Keratinocyte (primary cell): ENCODE measurements around the gene PVALB.

Experiments used
- EZH2 ChIP-seq: IDR thresholded peaks from one replicate; pipeline ENCODE4 v1.6.1; 2012; ENCODE audit warnings: inconsistent platforms, mild to moderate bottlenecking, low read length, moderate library complexity
- TF ChIP-seq, protein P1 (sequence below), 3 experiments: IDR thresholded peaks in 1 of 3; conservative IDR thresholded peaks in 1 of 3; optimal IDR thresholded peaks in 1 of 3; 2 replicates in 2 of 3; 3 replicates in 1 of 3; pipeline versions ENCODE3 to v1.5.1; 2011; ENCODE audit warnings: low read length in 3 of 3, mild to moderate bottlenecking in 3 of 3, moderate library complexity in 2 of 3, control low read depth in 1 of 3, inconsistent platforms in 1 of 3; ENCODE audit not compliant: insufficient read depth in 2 of 3; ENCODE audit errors: extremely low read depth in 1 of 3

DNA sequence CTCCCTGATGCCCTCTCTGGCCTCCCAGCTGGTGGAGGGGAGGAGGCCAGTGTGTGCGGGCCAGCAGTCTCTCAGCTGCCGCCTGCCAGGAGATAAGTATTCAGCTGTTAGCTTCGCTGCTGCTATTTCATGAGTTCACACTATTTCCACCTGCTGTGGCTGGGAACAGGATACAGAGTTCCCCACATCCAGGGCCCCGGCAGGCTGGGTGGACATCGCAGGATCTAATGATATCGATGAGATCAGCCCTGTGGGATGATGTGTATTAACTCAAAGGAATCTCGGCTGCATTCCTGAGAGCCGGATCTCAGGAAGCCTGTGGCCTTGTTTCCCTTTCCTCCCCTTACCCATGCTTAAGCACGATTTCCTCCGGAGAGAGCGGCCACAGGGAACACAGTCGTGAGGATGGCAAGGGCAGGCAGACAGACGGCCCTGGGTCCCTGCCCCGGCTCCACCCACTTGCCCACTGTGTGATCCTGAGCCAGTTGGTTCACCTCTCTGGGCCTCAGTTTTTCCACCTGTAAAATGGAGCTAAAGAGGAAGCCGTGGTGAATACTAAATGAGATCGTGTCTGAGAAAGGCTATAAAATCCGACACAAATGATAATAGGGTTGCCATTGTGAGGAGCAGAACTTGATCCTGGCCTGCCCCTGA, 6.5 kb upstream of the PVALB start:
- TF ChIP-seq, protein P1, sequence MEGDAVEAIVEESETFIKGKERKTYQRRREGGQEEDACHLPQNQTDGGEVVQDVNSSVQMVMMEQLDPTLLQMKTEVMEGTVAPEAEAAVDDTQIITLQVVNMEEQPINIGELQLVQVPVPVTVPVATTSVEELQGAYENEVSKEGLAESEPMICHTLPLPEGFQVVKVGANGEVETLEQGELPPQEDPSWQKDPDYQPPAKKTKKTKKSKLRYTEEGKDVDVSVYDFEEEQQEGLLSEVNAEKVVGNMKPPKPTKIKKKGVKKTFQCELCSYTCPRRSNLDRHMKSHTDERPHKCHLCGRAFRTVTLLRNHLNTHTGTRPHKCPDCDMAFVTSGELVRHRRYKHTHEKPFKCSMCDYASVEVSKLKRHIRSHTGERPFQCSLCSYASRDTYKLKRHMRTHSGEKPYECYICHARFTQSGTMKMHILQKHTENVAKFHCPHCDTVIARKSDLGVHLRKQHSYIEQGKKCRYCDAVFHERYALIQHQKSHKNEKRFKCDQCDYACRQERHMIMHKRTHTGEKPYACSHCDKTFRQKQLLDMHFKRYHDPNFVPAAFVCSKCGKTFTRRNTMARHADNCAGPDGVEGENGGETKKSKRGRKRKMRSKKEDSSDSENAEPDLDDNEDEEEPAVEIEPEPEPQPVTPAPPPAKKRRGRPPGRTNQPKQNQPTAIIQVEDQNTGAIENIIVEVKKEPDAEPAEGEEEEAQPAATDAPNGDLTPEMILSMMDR (optimal IDR thresholded peaks at IDR 0.05 in 1 of 3, IDR thresholded peaks at IDR 0.05 in 1 of 3, conservative IDR thresholded peaks at IDR 0.05 in 1 of 3; ENCODE audit: extremely low read depth in 1 of 3, insufficient read depth in 2 of 3, low read length in 3 of 3) = no peak
- TF ChIP-seq EZH2 = no peak
